HepG2 (cell line): ENCODE results near the gene TM2D3. TPM values are rescaled to one million over a fixed set of nuclear protein-coding genes. Genes with fewer than 3 reads are reported as not detected.
A peak's percentile ranks its signal among the peaks of the same experiment; 100 is the strongest.

Experiments
- BRD4 ChIP-seq: sonication (generic); formaldehyde crosslinking; IDR thresholded peaks from 2 replicates; pipeline ENCODE4 v1.4.0; 2020; ENCODE audit warnings: missing genetic modification reagents
- EZH2 ChIP-seq: conservative IDR thresholded peaks from 2 replicates; pipeline ENCODE4 v1.6.1; 2012; ENCODE audit warnings: mild to moderate bottlenecking, low read depth, low read length, moderate library complexity
- FLYWCH1 ChIP-seq: sonication (generic); formaldehyde crosslinking; IDR thresholded peaks from 2 replicates; pipeline ENCODE4 v1.8.1; 2023; ENCODE audit warnings: mild to moderate bottlenecking, missing genetic modification reagents
- HIVEP1 ChIP-seq: sonication (generic); formaldehyde crosslinking; IDR thresholded peaks from 2 replicates; pipeline ENCODE4 v1.4.0; 2020; ENCODE audit warnings: mild to moderate bottlenecking, missing genetic modification reagents
- MATR3 ChIP-seq: sonication (generic); formaldehyde crosslinking; IDR thresholded peaks from 2 replicates; pipeline ENCODE4 v1.4.0; 2020; ENCODE audit warnings: missing genetic modification reagents
- MTF1 ChIP-seq: sonication (generic); formaldehyde crosslinking; IDR thresholded peaks from 2 replicates; pipeline ENCODE4 v1.5.0; 2020; ENCODE audit warnings: missing genetic modification reagents
- NR2F1 ChIP-seq, 2 experiments: fragments of 450-650 bp in 1 of 2; formaldehyde crosslinking in 1 of 2; IDR thresholded peaks; 2 replicates each; pipeline versions ENCODE4 v1.5.0 to v1.6.1; 2016 to 2020; ENCODE audit warnings: mild to moderate bottlenecking in 1 of 2, missing compliant biosample characterization in 1 of 2, missing genetic modification reagents in 1 of 2, moderate library complexity in 1 of 2
- RBM22 ChIP-seq: fragments of 200-400 bp; formaldehyde crosslinking; optimal IDR thresholded peaks from 2 replicates; pipeline ENCODE3; 2017; ENCODE audit warnings: mild to moderate bottlenecking, low read length, moderate library complexity
- SOX13 ChIP-seq, 3 experiments: fragments of 450-650 bp in 1 of 3; sonication (generic) in 1 of 3; formaldehyde crosslinking in 1 of 3; IDR thresholded peaks in 2 of 3; conservative IDR thresholded peaks in 1 of 3; 2 replicates each; pipeline versions ENCODE4 v1.5.0 to v1.6.1; 2016 to 2020; ENCODE audit warnings: antibody characterized with exemption in 1 of 3, mild to moderate bottlenecking in 1 of 3, missing compliant biosample characterization in 1 of 3, missing genetic modification reagents in 1 of 3, moderate library complexity in 1 of 3
- THAP11 ChIP-seq: IDR thresholded peaks from 2 replicates; pipeline ENCODE4 v1.6.1; 2016; ENCODE audit warnings: missing biosample characterization, missing genetic modification reagents
- THYN1 ChIP-seq: sonication (generic); formaldehyde crosslinking; IDR thresholded peaks from 2 replicates; pipeline ENCODE4 v1.8.1; 2023; ENCODE audit warnings: low read depth, mild to moderate bottlenecking, moderate library complexity, missing genetic modification reagents, borderline replicate concordance
- ZEB1 ChIP-seq: IDR thresholded peaks from 2 replicates; pipeline ENCODE4 v1.6.1; 2012; ENCODE audit warnings: mild to moderate bottlenecking, low read depth, inconsistent platforms; ENCODE audit not compliant: insufficient replicate concordance
- ZNF253 ChIP-seq: sonication (generic); formaldehyde crosslinking; IDR thresholded peaks from 2 replicates; pipeline ENCODE4 v1.8.0; 2022; ENCODE audit warnings: mild to moderate bottlenecking, missing genetic modification reagents, borderline replicate concordance
- ZNF280B ChIP-seq: sonication (generic); formaldehyde crosslinking; IDR thresholded peaks from 2 replicates; pipeline ENCODE4 v1.5.0; 2020; ENCODE audit warnings: missing genetic modification reagents, mild to moderate bottlenecking, borderline replicate concordance
- ZNF34 ChIP-seq: sonication (generic); formaldehyde crosslinking; IDR thresholded peaks from 2 replicates; pipeline ENCODE4 v1.4.0; 2020; ENCODE audit warnings: mild to moderate bottlenecking, missing genetic modification reagents, borderline replicate concordance
- ZNF362 ChIP-seq: sonication (generic); formaldehyde crosslinking; IDR thresholded peaks from 2 replicates; pipeline ENCODE4 v1.4.0; 2020; ENCODE audit warnings: missing genetic modification reagents, mild to moderate bottlenecking, borderline replicate concordance
- ZSCAN22 ChIP-seq: sonication (generic); formaldehyde crosslinking; IDR thresholded peaks from 2 replicates; pipeline ENCODE4 v1.4.0; 2020; ENCODE audit warnings: mild to moderate bottlenecking, missing genetic modification reagents
- polyA plus RNA-seq, 8 experiments: library from polyadenylated mRNA; depleted of rRNA in 3 of 8; stranded (reverse) in 7 of 8; unstranded in 1 of 8; fragments of >200 nt; fragmentation: Illumina TruSeq in 4 of 8; extraction: Trizol in 4 of 8; gene quantifications; 2 replicates each; pipeline versions ENCODE4 v1.2.1 to v1.2.3, GENCODE V29; 2011 to 2016; ENCODE audit warnings: low read depth in 4 of 8, missing spikeins in 1 of 8, mixed read lengths in 1 of 8; ENCODE audit not compliant: insufficient read depth in 1 of 8
- total RNA-seq, 5 experiments: library from RNA; depleted of rRNA; stranded (reverse); fragments of >200 nt; fragmentation: Illumina TruSeq; extraction: Trizol; gene quantifications; 2 replicates each; pipeline ENCODE4 v1.2.3, GENCODE V29; 2016; ENCODE audit warnings: low read depth in 1 of 5
- TF ChIP-seq, protein P1 (sequence below): sonication (generic); formaldehyde crosslinking; IDR thresholded peaks from 2 replicates; pipeline ENCODE4 v1.4.0; 2020; ENCODE audit warnings: missing genetic modification reagents
- TF ChIP-seq, protein P2 (sequence below): sonication (generic); formaldehyde crosslinking; IDR thresholded peaks from 2 replicates; pipeline ENCODE4 v1.8.1; 2023; ENCODE audit warnings: mild to moderate bottlenecking, missing genetic modification reagents
- TF ChIP-seq, protein P3 (sequence below), 2 experiments: sonication (generic) in 1 of 2; formaldehyde crosslinking in 1 of 2; IDR thresholded peaks; 2 replicates each; pipeline versions ENCODE4 v1.4.0 to v1.6.1; 2018 to 2020; ENCODE audit warnings: missing genetic modification reagents in 2 of 2, borderline replicate concordance in 1 of 2, low read depth in 1 of 2, mild to moderate bottlenecking in 1 of 2, missing biosample characterization in 1 of 2

The TM2D3 gene
- total and polyA plus RNA-seq, 2 of the 13 experiments (the other 11 are each of a cell fraction or from before 2014, with no cell fraction given): 31.1 to 72.7 TPM

DNA sequence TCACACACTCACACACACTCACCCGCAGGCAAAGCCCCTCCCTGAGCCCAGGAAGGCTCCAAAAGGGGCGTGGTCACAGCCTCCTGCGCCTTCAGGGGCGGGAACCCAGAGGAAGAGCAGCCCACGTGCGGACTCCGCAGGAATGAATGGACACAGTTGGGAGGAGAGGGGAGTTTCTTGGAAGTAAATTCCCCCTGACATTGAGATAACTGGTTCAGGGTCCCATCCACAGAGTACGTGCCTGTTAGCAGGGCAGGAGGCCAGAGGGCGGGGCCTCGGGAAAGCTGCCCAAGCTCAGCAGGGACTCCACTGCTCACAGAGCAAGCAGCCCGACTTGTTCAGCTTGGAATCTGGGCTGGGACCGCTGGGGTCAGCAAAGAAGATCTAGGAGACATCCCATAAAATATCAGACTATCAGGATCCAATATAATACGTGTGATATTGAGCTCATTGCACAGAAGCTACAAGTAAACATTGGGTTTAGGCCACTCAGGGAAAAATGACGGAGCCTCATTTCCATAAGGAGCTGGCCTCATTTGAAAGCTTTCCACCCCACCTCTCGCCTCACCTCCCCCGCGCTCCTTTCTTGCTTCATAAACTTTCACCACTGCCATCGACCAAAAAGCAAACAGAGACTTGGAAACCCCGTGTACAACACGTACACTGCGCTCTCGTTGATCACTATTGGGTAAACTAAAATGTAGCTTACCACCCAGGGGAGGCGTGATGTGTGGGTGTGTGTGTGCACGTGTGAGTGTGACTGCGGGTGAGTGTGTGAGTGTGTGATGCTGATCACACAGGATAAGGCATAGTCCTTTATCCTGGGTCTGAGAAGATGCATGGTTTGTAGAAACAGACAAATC lies 36.0 kb downstream of the TM2D3 start (continued):
- TF ChIP-seq, protein P1, sequence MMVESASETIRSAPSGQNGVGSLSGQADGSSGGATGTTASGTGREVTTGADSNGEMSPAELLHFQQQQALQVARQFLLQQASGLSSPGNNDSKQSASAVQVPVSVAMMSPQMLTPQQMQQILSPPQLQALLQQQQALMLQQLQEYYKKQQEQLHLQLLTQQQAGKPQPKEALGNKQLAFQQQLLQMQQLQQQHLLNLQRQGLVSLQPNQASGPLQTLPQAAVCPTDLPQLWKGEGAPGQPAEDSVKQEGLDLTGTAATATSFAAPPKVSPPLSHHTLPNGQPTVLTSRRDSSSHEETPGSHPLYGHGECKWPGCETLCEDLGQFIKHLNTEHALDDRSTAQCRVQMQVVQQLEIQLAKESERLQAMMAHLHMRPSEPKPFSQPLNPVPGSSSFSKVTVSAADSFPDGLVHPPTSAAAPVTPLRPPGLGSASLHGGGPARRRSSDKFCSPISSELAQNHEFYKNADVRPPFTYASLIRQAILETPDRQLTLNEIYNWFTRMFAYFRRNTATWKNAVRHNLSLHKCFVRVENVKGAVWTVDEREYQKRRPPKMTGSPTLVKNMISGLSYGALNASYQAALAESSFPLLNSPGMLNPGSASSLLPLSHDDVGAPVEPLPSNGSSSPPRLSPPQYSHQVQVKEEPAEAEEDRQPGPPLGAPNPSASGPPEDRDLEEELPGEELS (CRISPR knock-in tag): peak; percentile 70; the same call in 1 of the 2 replicates
- TF ChIP-seq THYN1 (CRISPR knock-in tag) (no peak), RBM22 (no peak), MATR3 (CRISPR knock-in tag) (no peak), EZH2 (no peak), HIVEP1 (0 out of 2 replicates have a peak, but pooled peaks have one; percentile 51), NR2F1 (CRISPR knock-in tag; IDR thresholded peaks at IDR 0.05) (no peak), MTF1 (CRISPR knock-in tag) (no peak), BRD4 (CRISPR knock-in tag) (peak; percentile 27; the same call in 1 of the 2 replicates), ZNF280B (CRISPR knock-in tag) (no peak; the same call in 1 of the 2 replicates), ZSCAN22 (CRISPR knock-in tag) (no peak), ZNF362 (CRISPR knock-in tag) (no peak), ZEB1 (no peak), THAP11 (CRISPR knock-in tag) (0 out of 2 replicates have a peak, but pooled peaks have one; percentile 29), FLYWCH1 (CRISPR knock-in tag) (no peak), ZNF253 (CRISPR knock-in tag) (no peak), ZNF34 (CRISPR knock-in tag) (no peak), SOX13 (IDR thresholded peaks at IDR 0.05) (no peak), SOX13 (CRISPR knock-in tag; conservative IDR thresholded peaks at IDR 0.05 in 1 of 2, IDR thresholded peaks at IDR 0.05 in 1 of 2) (no peak; a peak in 1 of 4 replicates)
- TF ChIP-seq, protein P2, sequence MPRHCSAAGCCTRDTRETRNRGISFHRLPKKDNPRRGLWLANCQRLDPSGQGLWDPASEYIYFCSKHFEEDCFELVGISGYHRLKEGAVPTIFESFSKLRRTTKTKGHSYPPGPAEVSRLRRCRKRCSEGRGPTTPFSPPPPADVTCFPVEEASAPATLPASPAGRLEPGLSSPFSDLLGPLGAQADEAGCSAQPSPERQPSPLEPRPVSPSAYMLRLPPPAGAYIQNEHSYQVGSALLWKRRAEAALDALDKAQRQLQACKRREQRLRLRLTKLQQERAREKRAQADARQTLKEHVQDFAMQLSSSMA: no peak
- TF ChIP-seq, protein P3, sequence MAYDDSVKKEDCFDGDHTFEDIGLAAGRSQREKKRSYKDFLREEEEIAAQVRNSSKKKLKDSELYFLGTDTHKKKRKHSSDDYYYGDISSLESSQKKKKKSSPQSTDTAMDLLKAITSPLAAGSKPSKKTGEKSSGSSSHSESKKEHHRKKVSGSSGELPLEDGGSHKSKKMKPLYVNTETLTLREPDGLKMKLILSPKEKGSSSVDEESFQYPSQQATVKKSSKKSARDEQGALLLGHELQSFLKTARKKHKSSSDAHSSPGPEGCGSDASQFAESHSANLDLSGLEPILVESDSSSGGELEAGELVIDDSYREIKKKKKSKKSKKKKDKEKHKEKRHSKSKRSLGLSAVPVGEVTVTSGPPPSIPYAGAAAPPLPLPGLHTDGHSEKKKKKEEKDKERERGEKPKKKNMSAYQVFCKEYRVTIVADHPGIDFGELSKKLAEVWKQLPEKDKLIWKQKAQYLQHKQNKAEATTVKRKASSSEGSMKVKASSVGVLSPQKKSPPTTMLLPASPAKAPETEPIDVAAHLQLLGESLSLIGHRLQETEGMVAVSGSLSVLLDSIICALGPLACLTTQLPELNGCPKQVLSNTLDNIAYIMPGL (CRISPR knock-in tag; IDR thresholded peaks at IDR 0.05; ENCODE audit: borderline replicate concordance in 1 of 2, low read depth in 1 of 2): no peak
